ENCODE data around the gene PAK1. TPM values are rescaled to one million over a fixed set of nuclear protein-coding genes. Genes with fewer than 3 reads are reported as not detected.
A peak's percentile ranks its signal among the peaks of the same experiment; 100 is the strongest.

PAK1 gene
- total and polyA plus RNA-seq, 2 of the 4 experiments (the other 2 are of a cell fraction) = 34.3 to 60.6 TPM

DNA sequence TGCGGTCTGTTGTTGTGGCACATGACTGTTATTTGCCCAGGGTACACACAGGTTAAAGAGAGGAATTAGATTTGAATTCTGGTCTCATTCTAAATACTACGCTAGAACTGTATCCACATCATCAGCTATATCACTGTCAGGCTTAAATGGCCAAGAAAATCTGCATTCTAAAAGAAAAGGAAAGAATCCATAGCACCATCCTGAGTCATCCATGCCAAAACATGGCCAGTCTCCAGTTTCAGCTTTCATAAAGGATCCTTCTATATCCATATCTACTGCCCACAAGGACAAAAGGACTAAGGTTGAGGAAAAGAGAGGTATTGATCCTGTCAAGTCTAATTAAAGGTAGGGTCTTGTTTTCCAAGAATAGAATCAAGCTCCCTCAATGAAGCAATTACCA lies 98.8 kb downstream of the PAK1 start:
- dilution Hi-C loops (cut with HindIII; ENCODE audit: low sequenced_read_pairs, unreplicated experiment) = no loop called here
- Histone ChIP-seq H3K23ac (ENCODE audit: low read depth, low read length) (no peak overlapping the region), H4K8ac (ENCODE audit: low read depth in 2 of 2, low read length in 2 of 2) (no peak overlapping the region), H3K4me3 (ENCODE audit: insufficient read depth, low read depth, low read length) (no peak overlapping the region), H4K91ac (ENCODE audit: insufficient read depth, low read depth, low read length) (no peak overlapping the region), H3K9ac (ENCODE audit: low read depth, low read length) (no peak overlapping the region), H3K4me2 (ENCODE audit: low read depth, low read length) (no peak overlapping the region), H2AK5ac (ENCODE audit: low read depth, low read length) (no peak overlapping the region), H3K18ac (ENCODE audit: low read depth, low read length) (no peak overlapping the region), H3K9me3 (ENCODE audit: control insufficient read depth, insufficient read depth, low read length) (no peaks in the 10 kb centered on the region), H2BK20ac (ENCODE audit: low read depth, low read length) (no peak overlapping the region), H4K5ac (ENCODE audit: low read depth, low read length) (no peak overlapping the region), H3K14ac (replicated peaks; ENCODE audit: low read depth, low read length) (no peak overlapping the region), H3K36me3 (ENCODE audit: control insufficient read depth, insufficient read depth, low read length) (peaks cover 1% of the 10 kb centered on the region; the same call in 1 of the 2 replicates), H3K27me3 (ENCODE audit: control insufficient read depth, insufficient read depth, low read length) (no peaks in the 10 kb centered on the region), H2AFZ (replicated peaks; ENCODE audit: low read length, poor library complexity) (no peak overlapping the region), H3K27ac (ENCODE audit: insufficient read depth, low read length) (no peak overlapping the region), H2BK5ac (ENCODE audit: low read depth, low read length, poor library complexity, severe bottlenecking) (peak overlapping the region; percentile 66), H3K56ac (ENCODE audit: extremely low read depth, insufficient read depth, low read length) (no peak overlapping the region), H2AK9ac (replicated peaks; ENCODE audit: low read depth, low read length, poor library complexity) (no peak overlapping the region), H2BK120ac (ENCODE audit: low read depth, low read length) (no peak overlapping the region), H2BK15ac (ENCODE audit: low read depth, low read length) (no peak overlapping the region), H4K20me1 (ENCODE audit: insufficient read depth, low read length) (no peaks in the 10 kb centered on the region), H3K9me1 (ENCODE audit: insufficient read depth, low read length) (peaks cover 6% of the 10 kb centered on the region), H3K79me1 (ENCODE audit: low read depth in 1 of 2, low read length in 2 of 2) (0 out of 4 replicates have a peak, but pooled peaks cover 0 to 2% of the 10 kb centered on the region in 2 experiments), H3K4ac (ENCODE audit: low read depth, low read length) (no peak overlapping the region), H3K4me1 (ENCODE audit: control insufficient read depth, insufficient read depth, low read length) (peaks cover 4% of the 10 kb centered on the region)
- WGBS, 2 experiments (ENCODE audit: extremely low coverage in 2 of 2, insufficient read length in 1 of 2) = no CpG with 5 or more reads among the region's 2 CpGs
- ATAC-seq (ENCODE audit: low read depth) (peak; percentile 68), DNase-seq (peak; percentile 57)
- ChIA-PET POLR2A (ENCODE audit: unreplicated experiment) (interaction anchor here (0.7 kb wide), 1 partner anchor 8 kb away, joined by 3 read pairs; no protein-coding TSS in a partner anchor), CTCF (interaction anchor here (0.6 kb wide), 2 partner anchors 71 to 170 kb away, joined by 3 read pairs; no protein-coding TSS in a partner anchor)
- BruUV-seq (replicated peaks) = no TSS peak
- in situ Hi-C loops (cut with MboI; ENCODE audit: low sequenced_read_pairs) = no loop called here
- intact Hi-C loops (cut with micrococcal nuclease) = no loop called here
- TF ChIP-seq BHLHE40 (IDR thresholded peaks at IDR 0.05; ENCODE audit: low read depth, low read length) (no peak), CHD1 (IDR thresholded peaks at IDR 0.05; ENCODE audit: low read depth, low read length) (no peak), MXI1 (IDR thresholded peaks at IDR 0.05; ENCODE audit: borderline replicate concordance, low read depth, low read length) (no peak), RAD21 (IDR thresholded peaks at IDR 0.05; ENCODE audit: low read length) (no peak), RFX5 (IDR thresholded peaks at IDR 0.05; ENCODE audit: low read depth, low read length) (no peak), NFE2L2 (IDR thresholded peaks at IDR 0.05; ENCODE audit: low read depth, low read length) (no peak), POLR2A (IDR thresholded peaks at IDR 0.05; ENCODE audit: low read depth, low read length) (no peak), CTCF (conservative IDR thresholded peaks at IDR 0.05; ENCODE audit: low read depth, low read length) (no peak), SMC3 (IDR thresholded peaks at IDR 0.05; ENCODE audit: low read depth, low read length) (no peak)

All from IMR-90 (cell line).